ENCODE measurements around the gene UBE2C. TPM values are rescaled to one million over a fixed set of nuclear protein-coding genes. Genes with fewer than 3 reads are reported as not detected.

The UBE2C gene
- total RNA-seq, 1 donor from 2014 or later: 69.0 TPM

- H3K4me1 Mint-ChIP-seq (ENCODE audit: low read depth): no peaks in the 10 kb centered on the region
- H3K9me3 Mint-ChIP-seq (ENCODE audit: low read depth): no peaks in the 10 kb centered on the region
- H3K27me3 Mint-ChIP-seq: no peaks in the 10 kb centered on the region
- no peak overlapping the region for H3K4me3 Mint-ChIP-seq (ENCODE audit: low read depth)
- no peak overlapping the region for H3K27ac Mint-ChIP-seq
- TF ChIP-seq CTCF (IDR thresholded peaks at IDR 0.05; ENCODE audit: unreplicated experiment): no peak
- H3K36me3 Mint-ChIP-seq (ENCODE audit: insufficient read depth): peaks cover 10% of the 10 kb centered on the region
- no peak for DNase-seq (ENCODE audit: low spot score, unreplicated experiment)
These were observed 29.1 kb downstream of the UBE2C start for GRCh38 chr20:45841407-45842129.

GRCh38 chr20:45842169-45842812 lies 29.8 kb downstream of the UBE2C start:
- no peaks in the 10 kb centered on the region for H3K9me3 Mint-ChIP-seq (ENCODE audit: low read depth)
- H3K27ac Mint-ChIP-seq: no peak overlapping the region
- TF ChIP-seq CTCF (IDR thresholded peaks at IDR 0.05; ENCODE audit: unreplicated experiment): no peak

GRCh38 chr20:45843506-45843905 lies 31.1 kb downstream of the UBE2C start:
- peaks cover 8% of the 10 kb centered on the region for H3K36me3 Mint-ChIP-seq (ENCODE audit: insufficient read depth)
- H3K4me1 Mint-ChIP-seq (ENCODE audit: low read depth): no peaks in the 10 kb centered on the region
- H3K4me3 Mint-ChIP-seq (ENCODE audit: low read depth): no peak overlapping the region
- DNase-seq (ENCODE audit: low spot score, unreplicated experiment): no peak
- H3K9me3 Mint-ChIP-seq (ENCODE audit: low read depth): no peaks in the 10 kb centered on the region
- H3K27ac Mint-ChIP-seq: no peak overlapping the region
- no peaks in the 10 kb centered on the region for H3K27me3 Mint-ChIP-seq
- no peak for TF ChIP-seq CTCF (IDR thresholded peaks at IDR 0.05; ENCODE audit: unreplicated experiment)

More at GRCh38 chr20:45842169-45842812, 29.8 kb downstream of the UBE2C start:
- Mint-ChIP-seq H3K27me3 (no peaks in the 10 kb centered on the region), H3K4me1 (ENCODE audit: low read depth) (no peaks in the 10 kb centered on the region), H3K36me3 (ENCODE audit: insufficient read depth) (peaks cover 8% of the 10 kb centered on the region), H3K4me3 (ENCODE audit: low read depth) (no peak overlapping the region)
- no peak for DNase-seq (ENCODE audit: low spot score, unreplicated experiment)

- DNase-seq (ENCODE audit: low spot score, unreplicated experiment): no peak
- peaks cover 7% of the 10 kb centered on the region for H3K36me3 Mint-ChIP-seq (ENCODE audit: insufficient read depth)
These were observed 33.0 kb downstream of the UBE2C start for GRCh38 chr20:45845452-45845851.

GRCh38 chr20:45848421-45848820 lies 36.0 kb downstream of the UBE2C start:
- H3K27ac Mint-ChIP-seq: no peak overlapping the region

More at GRCh38 chr20:45845452-45845851, 33.0 kb downstream of the UBE2C start:
- Mint-ChIP-seq H3K4me3 (ENCODE audit: low read depth) (no peak overlapping the region), H3K9me3 (ENCODE audit: low read depth) (no peaks in the 10 kb centered on the region), H3K27me3 (no peaks in the 10 kb centered on the region), H3K27ac (no peak overlapping the region), H3K4me1 (ENCODE audit: low read depth) (no peaks in the 10 kb centered on the region)
- no peak for TF ChIP-seq CTCF (IDR thresholded peaks at IDR 0.05; ENCODE audit: unreplicated experiment)

More at GRCh38 chr20:45848421-45848820, 36.0 kb downstream of the UBE2C start:
- no peaks in the 10 kb centered on the region for H3K9me3 Mint-ChIP-seq (ENCODE audit: low read depth)
- H3K4me3 Mint-ChIP-seq (ENCODE audit: low read depth): no peak overlapping the region
- TF ChIP-seq CTCF (IDR thresholded peaks at IDR 0.05; ENCODE audit: unreplicated experiment): no peak
- H3K27me3 Mint-ChIP-seq: no peaks in the 10 kb centered on the region
- no peak for DNase-seq (ENCODE audit: low spot score, unreplicated experiment)
- peaks cover 5% of the 10 kb centered on the region for H3K36me3 Mint-ChIP-seq (ENCODE audit: insufficient read depth)
- H3K4me1 Mint-ChIP-seq (ENCODE audit: low read depth): peaks cover 2% of the 10 kb centered on the region
